ENCODE measurements around the gene ZNF84.

Gene ZNF84

DNA sequence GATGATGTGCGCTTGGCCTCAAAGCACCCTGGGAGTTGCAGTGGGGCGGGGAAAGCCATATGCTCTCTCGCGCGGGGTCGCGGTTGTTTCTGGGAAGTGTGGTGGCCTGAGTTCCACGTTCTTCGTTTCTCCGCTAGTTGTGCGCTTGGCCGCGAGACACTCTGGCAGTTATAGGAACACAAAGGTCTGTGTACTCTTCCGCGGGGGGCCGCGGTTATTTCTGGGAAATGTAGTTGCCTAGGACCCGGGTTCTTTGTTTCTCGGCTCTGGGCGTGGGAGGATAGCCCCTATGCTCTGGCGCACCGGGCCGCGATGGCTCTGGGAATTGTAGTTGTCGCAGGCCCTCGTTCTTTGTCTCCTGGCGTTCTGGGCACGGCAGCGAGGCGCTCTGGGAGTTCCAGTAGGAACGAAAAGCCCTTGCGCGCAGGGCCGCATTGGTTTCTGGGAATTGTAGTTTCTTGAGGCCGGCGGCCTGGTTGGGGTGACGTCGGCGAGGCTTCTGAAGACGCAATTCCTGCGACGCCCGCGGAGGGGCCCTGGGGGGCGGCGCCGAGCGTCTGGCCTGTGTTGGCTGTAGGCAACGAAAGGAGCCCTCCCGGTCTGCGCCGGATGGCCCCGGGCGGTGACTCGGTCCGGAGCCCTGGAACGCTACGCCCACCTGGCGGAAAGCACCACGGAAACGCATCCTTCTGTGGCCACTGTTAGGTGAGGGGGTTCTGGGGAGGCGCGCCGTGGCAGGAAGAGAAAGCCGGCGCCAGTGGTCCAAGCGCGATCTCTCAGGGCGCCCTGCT is 43.3 kb downstream of the ZNF84 start, which contains the start of gene ZNF140:
Gene ZNF140 (plus strand): TSS at position 556 of the 791 bp plus-strand sequence. CDS start 398 bp downstream, outside the sequence.
- H3K4me3 ChIP-seq (ENCODE audit: low read length) = peak within 1 kb of the TSS; percentile 98
- H3K9me3 ChIP-seq (ENCODE audit: low read length) = peaks cover 49% of the 10 kb centered on the region
- peaks cover 10% of the 10 kb centered on the region for H3K4me1 ChIP-seq (ENCODE audit: insufficient read depth, low read length)
- H2AFZ ChIP-seq (ENCODE audit: low read depth, low read length) = peak within 1 kb of the TSS; percentile 76
- H3K36me3 ChIP-seq (ENCODE audit: insufficient read depth, low read length) = peaks cover 38% of the 10 kb centered on the region
- H3K27me3 ChIP-seq (ENCODE audit: insufficient read depth, low read length) = no peaks in the 10 kb centered on the region

DNA sequence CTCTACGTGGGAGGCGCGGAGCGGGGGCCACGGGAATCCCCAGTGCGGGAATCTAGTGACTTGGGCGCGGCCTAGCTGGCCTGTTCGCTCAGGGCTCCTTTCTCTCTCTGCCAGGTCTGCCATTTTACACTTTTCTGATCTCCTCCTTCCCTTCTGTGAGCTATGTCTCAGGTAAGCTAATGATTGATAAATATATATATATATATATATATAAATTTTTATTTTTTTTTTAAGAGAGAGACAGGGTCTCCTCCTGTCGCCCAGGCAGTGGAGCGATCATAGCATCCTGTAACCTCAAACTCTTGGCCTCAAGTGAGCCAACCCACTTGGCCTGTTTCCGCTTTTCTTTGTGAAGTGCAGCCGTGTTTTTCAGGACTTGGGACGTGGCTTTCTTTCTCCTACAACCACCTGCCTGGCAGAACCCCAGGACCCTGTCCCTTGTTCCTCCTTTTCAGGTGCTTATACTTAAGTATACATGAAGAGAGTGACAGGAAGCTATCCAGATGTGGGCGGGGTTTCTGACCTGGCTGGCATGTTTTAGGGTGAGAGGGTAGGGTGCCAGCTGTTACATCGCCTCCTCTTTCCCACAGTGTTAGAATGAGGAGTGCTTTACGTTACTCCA is 44.0 kb downstream of the ZNF84 start:
- peaks cover 10% of the 10 kb centered on the region for H3K4me1 ChIP-seq (ENCODE audit: insufficient read depth, low read length)
- peak overlapping the region; percentile 76 for H2AFZ ChIP-seq (ENCODE audit: low read depth, low read length)
- H3K36me3 ChIP-seq (ENCODE audit: insufficient read depth, low read length) = peaks cover 45% of the 10 kb centered on the region
- H3K9me3 ChIP-seq (ENCODE audit: low read length) = peaks cover 54% of the 10 kb centered on the region
- H3K4me3 ChIP-seq (ENCODE audit: low read length) = peak overlapping the region; percentile 98
- no peaks in the 10 kb centered on the region for H3K27me3 ChIP-seq (ENCODE audit: insufficient read depth, low read length)

DNA sequence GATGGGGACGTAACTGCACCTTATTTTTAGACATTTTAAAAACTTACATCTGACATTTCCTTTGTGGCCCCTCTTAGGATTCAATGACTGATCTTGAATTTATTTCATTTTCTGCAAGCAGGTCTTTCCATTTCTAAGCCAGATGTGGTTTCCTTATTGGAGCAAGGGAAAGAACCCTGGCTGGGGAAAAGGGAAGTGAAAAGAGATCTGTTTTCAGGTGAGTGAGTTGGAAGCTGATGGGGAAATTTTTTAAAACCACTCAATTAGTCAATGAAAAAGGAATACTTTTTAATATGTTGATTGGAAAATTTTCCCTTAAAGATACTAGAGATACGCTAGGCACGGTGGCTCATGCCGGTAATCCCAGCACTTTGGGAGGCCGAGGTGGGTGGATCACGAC is 46.0 kb downstream of the ZNF84 start:
- Histone ChIP-seq H3K9me3 (ENCODE audit: low read length) (peaks cover 56% of the 10 kb centered on the region), H3K4me1 (ENCODE audit: insufficient read depth, low read length) (peaks cover 10% of the 10 kb centered on the region), H2AFZ (ENCODE audit: low read depth, low read length) (no peak overlapping the region), H3K27me3 (ENCODE audit: insufficient read depth, low read length) (no peaks in the 10 kb centered on the region), H3K4me3 (ENCODE audit: low read length) (no peak overlapping the region), H3K36me3 (ENCODE audit: insufficient read depth, low read length) (peaks cover 64% of the 10 kb centered on the region)

DNA sequence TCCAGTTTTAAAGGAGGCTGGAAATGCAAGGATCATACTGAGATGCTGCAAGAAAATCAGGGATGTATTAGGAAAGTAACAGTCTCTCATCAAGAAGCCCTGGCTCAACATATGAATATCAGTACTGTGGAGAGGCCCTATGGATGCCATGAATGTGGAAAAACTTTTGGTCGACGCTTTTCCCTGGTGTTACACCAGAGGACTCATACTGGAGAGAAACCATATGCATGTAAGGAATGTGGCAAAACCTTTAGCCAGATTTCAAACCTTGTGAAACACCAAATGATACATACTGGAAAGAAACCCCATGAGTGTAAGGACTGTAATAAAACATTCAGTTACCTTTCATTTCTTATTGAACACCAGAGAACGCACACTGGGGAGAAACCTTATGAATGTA is 68.3 kb downstream of the ZNF84 start:
- H3K9me3 ChIP-seq (ENCODE audit: low read length) = peaks cover 82% of the 10 kb centered on the region
- H3K4me1 ChIP-seq (ENCODE audit: insufficient read depth, low read length) = no peaks in the 10 kb centered on the region
- H3K4me3 ChIP-seq (ENCODE audit: low read length) = no peak overlapping the region
- H2AFZ ChIP-seq (ENCODE audit: low read depth, low read length) = no peak overlapping the region
- H3K27me3 ChIP-seq (ENCODE audit: insufficient read depth, low read length) = no peaks in the 10 kb centered on the region
- H3K36me3 ChIP-seq (ENCODE audit: insufficient read depth, low read length) = peaks cover 71% of the 10 kb centered on the region

DNA sequence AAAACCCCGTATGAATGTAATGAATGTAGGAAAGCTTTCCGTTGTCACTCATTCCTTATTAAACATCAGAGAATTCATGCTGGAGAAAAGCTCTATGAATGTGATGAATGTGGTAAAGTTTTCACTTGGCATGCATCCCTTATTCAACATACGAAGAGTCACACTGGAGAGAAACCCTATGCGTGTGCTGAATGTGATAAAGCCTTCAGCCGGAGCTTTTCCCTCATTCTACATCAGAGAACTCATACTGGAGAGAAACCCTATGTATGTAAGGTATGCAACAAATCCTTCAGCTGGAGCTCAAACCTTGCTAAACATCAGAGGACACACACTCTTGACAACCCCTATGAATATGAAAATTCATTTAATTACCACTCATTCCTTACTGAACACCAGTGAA is 68.9 kb downstream of the ZNF84 start:
- Histone ChIP-seq H3K27me3 (ENCODE audit: insufficient read depth, low read length) (no peaks in the 10 kb centered on the region), H3K4me3 (ENCODE audit: low read length) (no peak overlapping the region), H3K4me1 (ENCODE audit: insufficient read depth, low read length) (no peaks in the 10 kb centered on the region), H3K9me3 (ENCODE audit: low read length) (peaks cover 80% of the 10 kb centered on the region), H3K36me3 (ENCODE audit: insufficient read depth, low read length) (peaks cover 66% of the 10 kb centered on the region), H2AFZ (ENCODE audit: low read depth, low read length) (no peak overlapping the region)

DNA sequence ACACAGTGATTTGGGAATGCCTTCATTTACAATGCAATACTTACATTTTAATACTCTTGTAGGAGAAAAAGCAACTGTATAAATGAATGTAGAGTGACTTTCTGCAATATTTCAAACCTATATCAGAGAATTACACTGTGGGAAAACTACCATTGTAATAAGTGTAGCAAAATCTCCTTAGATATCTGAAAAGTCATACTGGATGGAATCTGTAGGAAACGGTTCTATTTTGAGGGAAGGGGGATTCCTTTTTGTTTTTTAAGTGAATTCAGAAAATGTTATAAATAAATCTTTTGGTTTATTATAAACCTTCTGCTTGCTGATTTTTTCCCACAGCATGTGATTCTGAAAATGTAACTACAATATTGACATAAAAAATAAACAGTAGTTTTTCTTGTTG is 69.8 kb downstream of the ZNF84 start:
- Histone ChIP-seq H3K4me1 (ENCODE audit: insufficient read depth, low read length) (no peaks in the 10 kb centered on the region), H3K9me3 (ENCODE audit: low read length) (peaks cover 76% of the 10 kb centered on the region), H3K36me3 (ENCODE audit: insufficient read depth, low read length) (peaks cover 58% of the 10 kb centered on the region), H2AFZ (ENCODE audit: low read depth, low read length) (no peak overlapping the region), H3K27me3 (ENCODE audit: insufficient read depth, low read length) (no peaks in the 10 kb centered on the region), H3K4me3 (ENCODE audit: low read length) (no peak overlapping the region)

DNA sequence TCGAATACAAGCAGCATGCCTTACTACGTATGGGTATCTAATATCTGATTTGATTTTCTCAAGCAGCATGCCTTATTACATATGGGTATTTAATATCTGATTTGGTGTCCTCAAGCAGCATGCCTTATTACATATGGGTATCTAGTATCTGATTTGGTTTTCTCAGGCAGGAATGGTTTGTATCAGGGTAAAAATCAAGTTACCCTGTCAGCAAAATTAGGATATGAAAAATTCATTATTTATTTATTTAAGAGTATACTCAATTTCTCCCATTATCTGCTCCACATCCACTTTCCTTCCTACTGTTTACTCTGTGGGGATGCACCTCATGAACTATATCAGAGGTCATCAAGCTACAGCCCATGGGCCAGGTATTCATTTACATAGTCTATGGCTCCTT is 70.8 kb downstream of the ZNF84 start:
- no peaks in the 10 kb centered on the region for H3K4me1 ChIP-seq (ENCODE audit: insufficient read depth, low read length)
- H3K9me3 ChIP-seq (ENCODE audit: low read length) = peaks cover 68% of the 10 kb centered on the region
- peaks cover 50% of the 10 kb centered on the region for H3K36me3 ChIP-seq (ENCODE audit: insufficient read depth, low read length)
- no peak overlapping the region for H3K4me3 ChIP-seq (ENCODE audit: low read length)
- no peak overlapping the region for H2AFZ ChIP-seq (ENCODE audit: low read depth, low read length)
- H3K27me3 ChIP-seq (ENCODE audit: insufficient read depth, low read length) = no peaks in the 10 kb centered on the region

Data from neuron (in vitro differentiated cells).